Endothelial cell of umbilical vein (primary cell): ENCODE measurements around the gene ARPC5.

Experiments
- EZH2 ChIP-seq: IDR thresholded peaks from 2 replicates; pipeline ENCODE4 v1.6.1; 2012; ENCODE audit warnings: borderline replicate concordance, low read depth, mild to moderate bottlenecking, moderate library complexity, low read length, inconsistent platforms; ENCODE audit not compliant: severe bottlenecking
- FOS ChIP-seq: IDR thresholded peaks from 2 replicates; pipeline ENCODE4 v1.6.1; 2011; ENCODE audit warnings: mild to moderate bottlenecking, low read length, moderate library complexity, borderline replicate concordance; ENCODE audit not compliant: insufficient read depth
- GATA2 ChIP-seq: IDR thresholded peaks from 2 replicates; pipeline ENCODE4 v1.7.0; 2011; ENCODE audit warnings: low read depth, mild to moderate bottlenecking, moderate library complexity, mixed read lengths, low read length; ENCODE audit not compliant: insufficient read length, insufficient read depth
- JUN ChIP-seq: IDR thresholded peaks from 2 replicates; pipeline ENCODE4 v1.6.1; 2011; ENCODE audit warnings: borderline replicate concordance, low read depth; ENCODE audit not compliant: insufficient read length, insufficient read depth
- MYC ChIP-seq: IDR thresholded peaks from one replicate; pipeline ENCODE4 v1.6.1; 2011; ENCODE audit warnings: mild to moderate bottlenecking, low read depth, low read length
- POLR2A ChIP-seq: IDR thresholded peaks from 2 replicates; pipeline ENCODE4 v1.6.1; 2012; ENCODE audit warnings: low read depth, mild to moderate bottlenecking, control low read depth, low read length
- POLR2AphosphoS5 ChIP-seq: IDR thresholded peaks from 2 replicates; pipeline ENCODE4 v1.6.1; 2012; ENCODE audit warnings: low read depth, mild to moderate bottlenecking, control low read depth, low read length, moderate library complexity; ENCODE audit not compliant: insufficient read depth
- TF ChIP-seq, protein P1 (sequence below), 2 donors: IDR thresholded peaks; 1 replicate in 1 of 2; 2 replicates in 1 of 2; pipeline ENCODE4 v1.5.1; 2011; ENCODE audit warnings: low read length in 2 of 2, mild to moderate bottlenecking in 2 of 2, moderate library complexity in 2 of 2, control low read depth in 1 of 2, inconsistent platforms in 1 of 2, low read depth in 1 of 2; ENCODE audit not compliant: insufficient read depth in 1 of 2; ENCODE audit errors: extremely low read depth in 1 of 2
- TF ChIP-seq, protein P2 (sequence below): IDR thresholded peaks from 2 replicates; pipeline ENCODE4 v1.6.1; 2011; ENCODE audit not compliant: insufficient read depth, insufficient read length

DNA sequence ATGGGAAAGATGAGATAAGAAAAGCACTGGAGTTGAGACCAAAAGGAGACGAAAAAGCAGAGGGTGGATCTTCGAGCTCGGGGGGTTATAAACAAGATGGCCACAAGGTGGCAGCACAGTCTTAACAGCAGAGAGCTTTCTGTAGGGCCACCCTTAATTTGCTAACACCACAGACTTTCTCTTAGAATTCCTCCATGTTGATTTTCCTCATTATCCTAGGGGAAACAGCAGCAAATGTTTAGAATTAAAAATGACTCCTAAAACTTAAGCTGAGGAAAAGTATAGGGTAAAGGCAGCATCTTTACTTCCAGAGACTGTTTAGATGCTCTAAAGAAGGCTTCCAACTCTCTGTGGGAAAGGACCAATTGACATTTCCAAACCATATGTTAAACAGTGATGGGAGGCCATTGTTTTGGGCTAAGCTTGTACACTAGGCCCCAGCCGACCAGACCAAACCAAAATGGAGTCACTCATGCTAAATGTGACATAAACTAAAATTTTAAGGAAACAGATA lies 20.0 kb upstream of the ARPC5 start:
- TF ChIP-seq, protein P1, sequence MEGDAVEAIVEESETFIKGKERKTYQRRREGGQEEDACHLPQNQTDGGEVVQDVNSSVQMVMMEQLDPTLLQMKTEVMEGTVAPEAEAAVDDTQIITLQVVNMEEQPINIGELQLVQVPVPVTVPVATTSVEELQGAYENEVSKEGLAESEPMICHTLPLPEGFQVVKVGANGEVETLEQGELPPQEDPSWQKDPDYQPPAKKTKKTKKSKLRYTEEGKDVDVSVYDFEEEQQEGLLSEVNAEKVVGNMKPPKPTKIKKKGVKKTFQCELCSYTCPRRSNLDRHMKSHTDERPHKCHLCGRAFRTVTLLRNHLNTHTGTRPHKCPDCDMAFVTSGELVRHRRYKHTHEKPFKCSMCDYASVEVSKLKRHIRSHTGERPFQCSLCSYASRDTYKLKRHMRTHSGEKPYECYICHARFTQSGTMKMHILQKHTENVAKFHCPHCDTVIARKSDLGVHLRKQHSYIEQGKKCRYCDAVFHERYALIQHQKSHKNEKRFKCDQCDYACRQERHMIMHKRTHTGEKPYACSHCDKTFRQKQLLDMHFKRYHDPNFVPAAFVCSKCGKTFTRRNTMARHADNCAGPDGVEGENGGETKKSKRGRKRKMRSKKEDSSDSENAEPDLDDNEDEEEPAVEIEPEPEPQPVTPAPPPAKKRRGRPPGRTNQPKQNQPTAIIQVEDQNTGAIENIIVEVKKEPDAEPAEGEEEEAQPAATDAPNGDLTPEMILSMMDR (IDR thresholded peaks at IDR 0.05; ENCODE audit: extremely low read depth in 1 of 2, insufficient read depth in 1 of 2, low read depth in 1 of 2, low read length in 2 of 2) = peak; percentile 73 to 81
- no peak for TF ChIP-seq POLR2A
- TF ChIP-seq POLR2AphosphoS5 = no peak
- no peak for TF ChIP-seq FOS
- no peak for TF ChIP-seq EZH2
- no peak for TF ChIP-seq GATA2
- TF ChIP-seq, protein P2, sequence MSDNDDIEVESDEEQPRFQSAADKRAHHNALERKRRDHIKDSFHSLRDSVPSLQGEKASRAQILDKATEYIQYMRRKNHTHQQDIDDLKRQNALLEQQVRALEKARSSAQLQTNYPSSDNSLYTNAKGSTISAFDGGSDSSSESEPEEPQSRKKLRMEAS = no peak
- no peak for TF ChIP-seq MYC
- no peak for TF ChIP-seq JUN
